Renal cortex interstitium (tissue), 11 donors: ENCODE measurements around the gene TRIM69. TPM values are rescaled to one million over a fixed set of nuclear protein-coding genes. Genes with fewer than 3 reads are reported as not detected.
"Not testable (repeated sequence)": the region's sequence is repeated elsewhere in the genome, so short reads cannot be mapped to it uniquely, and the experiment has no call there.

ENCODE experiments used
- DNase-seq, 11 donors: peaks; one replicate each; pipeline ENCODE4 v3.0.0-alpha.2; 2013; ENCODE audit warnings: low read depth in 9 of 11, low spot score in 4 of 11; ENCODE audit errors: extremely low read depth in 1 of 11
- polyA plus RNA-seq, 3 donors: library from polyadenylated mRNA; unstranded; fragments of 120-200 nt; gene quantifications; one replicate each; pipeline ENCODE4 v1.2.1, GENCODE V29; 2013; ENCODE audit not compliant: insufficient read length in 3 of 3

TRIM69 gene
- polyA plus RNA-seq, 3 donors, result 17.3 to 27.9 (median 22.5) TPM

GRCh38 chr15:44728232-44728575 lies 8.1 kb upstream of the TRIM69 start:
- DNase-seq, result not testable (repeated sequence)

GRCh38 chr15:44728576-44729407 lies 7.5 kb upstream of the TRIM69 start:
- DNase-seq, result peak; percentile 89 to 98 (median 95)

GRCh38 chr15:44729408-44730127 lies 6.8 kb upstream of the TRIM69 start:
- DNase-seq, result no peak

GRCh38 chr15:44734839-44735481 lies 1.4 kb upstream of the TRIM69 start:
- DNase-seq, result no peak

- no peak for DNase-seq
Observed at GRCh38 chr15:44735482-44736180, 697 bp upstream of the TRIM69 start.

GRCh38 chr15:44738340-44738984 lies 2.1 kb downstream of the TRIM69 start:
- DNase-seq, result peak in 4 of 11 donors; percentile 18 to 48 (median 31)

- DNase-seq, result not testable (repeated sequence)
Observed at GRCh38 chr15:44739222-44739847, 3.0 kb downstream of the TRIM69 start.

GRCh38 chr15:44743454-44743853 lies 7.1 kb downstream of the TRIM69 start:
- not testable (repeated sequence) for DNase-seq

GRCh38 chr15:44753345-44753744 lies 17.0 kb downstream of the TRIM69 start:
- DNase-seq, result no peak

- no peak for DNase-seq
Observed at GRCh38 chr15:44763187-44763586, 26.9 kb downstream of the TRIM69 start.

- DNase-seq, result no peak
Observed at GRCh38 chr15:44763848-44764247, 27.5 kb downstream of the TRIM69 start.

GRCh38 chr15:44765036-44765435 lies 28.7 kb downstream of the TRIM69 start:
- no peak for DNase-seq

GRCh38 chr15:44769521-44769920 lies 33.2 kb downstream of the TRIM69 start:
- DNase-seq, result peak in 6 of 11 donors; percentile 9 to 43 (median 26)

GRCh38 chr15:44770715-44771114 lies 34.4 kb downstream of the TRIM69 start:
- DNase-seq, result not testable (repeated sequence)

- DNase-seq, result peak in 2 of 11 donors; percentile 13 to 20
Observed at GRCh38 chr15:44775953-44776352, 39.6 kb downstream of the TRIM69 start.

- DNase-seq, result no peak
Observed at GRCh38 chr15:44779761-44780160, 43.4 kb downstream of the TRIM69 start.

GRCh38 chr15:44780608-44781007 lies 44.3 kb downstream of the TRIM69 start:
- no peak for DNase-seq

GRCh38 chr15:44781128-44781810 lies 44.9 kb downstream of the TRIM69 start:
- no peak for DNase-seq
